ENCODE measurements around the gene AHNAK2. TPM values are rescaled to one million over a fixed set of nuclear protein-coding genes. Genes with fewer than 3 reads are reported as not detected.

The AHNAK2 gene
- total and polyA plus RNA-seq, 4 experiments from 2014 or later, result 0.06 to 0.15 TPM; not detected in 2

DNA sequence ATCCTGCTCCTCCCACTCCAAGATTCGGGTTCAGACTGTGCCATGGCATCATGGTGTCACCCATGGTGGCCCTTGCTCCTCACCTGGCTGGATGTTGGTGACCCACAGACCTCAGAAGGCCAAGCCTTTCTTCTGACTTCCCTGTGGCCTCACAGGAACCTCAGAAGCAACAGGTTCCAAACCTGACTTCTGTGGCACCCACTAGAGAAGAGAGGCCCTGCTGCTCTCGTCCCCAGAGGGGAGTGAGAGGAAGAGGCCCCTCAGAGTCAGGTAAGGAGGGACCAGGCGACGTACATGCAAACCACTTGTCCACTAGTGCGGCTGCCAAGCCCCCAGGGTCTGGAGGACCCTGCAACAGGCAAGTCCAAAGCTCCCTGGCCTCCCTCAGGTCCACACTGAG is 17.9 kb upstream of the AHNAK2 start:
- Histone ChIP-seq H3K27me3 (ENCODE audit: insufficient read depth, low read length) (no peaks in the 10 kb centered on the region), H3K9me3 (ENCODE audit: control insufficient read depth in 1 of 2, low read length in 2 of 2) (no peaks in the 10 kb centered on the region), H3K4me1 (ENCODE audit: insufficient read depth, low read length) (no peaks in the 10 kb centered on the region), H3K36me3 (ENCODE audit: insufficient read depth, low read length) (no peaks in the 10 kb centered on the region), H3K4me3 (ENCODE audit: low read length in 2 of 2) (no peak overlapping the region), H3K27ac (ENCODE audit: low read depth, low read length) (no peak overlapping the region)
- Mint-ChIP-seq H3K36me3 (no peaks in the 10 kb centered on the region), H3K27ac (no peak overlapping the region), H3K27me3 (no peaks in the 10 kb centered on the region), H3K4me3 (no peak overlapping the region), H3K9me3 (peaks cover 0 to 1% (median 0%) of the 10 kb centered on the region in 8 donors), H3K4me1 (peaks cover 0 to 3% (median 1%) of the 10 kb centered on the region in 4 donors)
- CTCF ChIA-PET (ENCODE audit: partially characterized antibody), result interaction anchor here (1.1 kb wide), 1 partner anchor 50 kb away, joined by 4 read pairs; no protein-coding TSS in a partner anchor
- intact Hi-C loops (cut with micrococcal nuclease), result no loop called here
- POLR2A ChIA-PET (ENCODE audit: partially characterized antibody), result no interaction called here
- no peak for DNase-seq

DNA sequence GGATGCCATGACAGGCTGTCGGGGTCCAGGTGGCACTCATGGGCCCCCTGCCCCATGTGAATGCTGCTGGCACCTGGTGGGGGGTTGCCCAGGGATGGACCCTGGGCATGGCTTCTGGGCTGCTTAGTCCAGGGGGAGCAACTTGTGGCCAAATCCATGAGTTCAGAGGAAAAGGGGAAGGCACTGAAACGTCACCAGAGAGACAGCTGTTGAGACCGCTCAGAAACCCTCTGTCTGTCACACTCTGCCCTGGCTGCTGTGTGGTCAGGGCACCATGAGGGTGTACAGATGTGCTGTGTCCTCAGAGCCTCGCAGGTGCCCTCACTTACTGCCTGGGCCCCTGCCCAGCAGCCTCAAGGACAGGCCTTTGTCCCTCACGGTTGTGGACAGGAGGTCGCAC is 16.8 kb upstream of the AHNAK2 start:
- no peak for DNase-seq
- Histone ChIP-seq H3K4me3 (ENCODE audit: low read length in 2 of 2) (no peak overlapping the region), H3K9me3 (ENCODE audit: control insufficient read depth in 1 of 2, low read length in 2 of 2) (no peaks in the 10 kb centered on the region), H3K4me1 (ENCODE audit: insufficient read depth, low read length) (no peaks in the 10 kb centered on the region), H3K36me3 (ENCODE audit: insufficient read depth, low read length) (no peaks in the 10 kb centered on the region), H3K27me3 (ENCODE audit: insufficient read depth, low read length) (no peaks in the 10 kb centered on the region), H3K27ac (ENCODE audit: low read depth, low read length) (no peak overlapping the region)
- Mint-ChIP-seq H3K27ac (peak overlapping the region in 1 of 7 donors; percentile 44), H3K9me3 (peaks cover 0 to 1% (median 0%) of the 10 kb centered on the region in 8 donors), H3K27me3 (no peaks in the 10 kb centered on the region), H3K4me1 (peaks cover 0 to 3% (median 1%) of the 10 kb centered on the region in 4 donors), H3K36me3 (no peaks in the 10 kb centered on the region), H3K4me3 (no peak overlapping the region)
- intact Hi-C loops (cut with micrococcal nuclease), result no loop called here
- ChIA-PET CTCF (ENCODE audit: partially characterized antibody) (interaction anchor here (2.2 kb wide), 1 partner anchor 51 kb away, joined by 9 read pairs; no protein-coding TSS in a partner anchor), POLR2A (ENCODE audit: partially characterized antibody) (no interaction called here)

DNA sequence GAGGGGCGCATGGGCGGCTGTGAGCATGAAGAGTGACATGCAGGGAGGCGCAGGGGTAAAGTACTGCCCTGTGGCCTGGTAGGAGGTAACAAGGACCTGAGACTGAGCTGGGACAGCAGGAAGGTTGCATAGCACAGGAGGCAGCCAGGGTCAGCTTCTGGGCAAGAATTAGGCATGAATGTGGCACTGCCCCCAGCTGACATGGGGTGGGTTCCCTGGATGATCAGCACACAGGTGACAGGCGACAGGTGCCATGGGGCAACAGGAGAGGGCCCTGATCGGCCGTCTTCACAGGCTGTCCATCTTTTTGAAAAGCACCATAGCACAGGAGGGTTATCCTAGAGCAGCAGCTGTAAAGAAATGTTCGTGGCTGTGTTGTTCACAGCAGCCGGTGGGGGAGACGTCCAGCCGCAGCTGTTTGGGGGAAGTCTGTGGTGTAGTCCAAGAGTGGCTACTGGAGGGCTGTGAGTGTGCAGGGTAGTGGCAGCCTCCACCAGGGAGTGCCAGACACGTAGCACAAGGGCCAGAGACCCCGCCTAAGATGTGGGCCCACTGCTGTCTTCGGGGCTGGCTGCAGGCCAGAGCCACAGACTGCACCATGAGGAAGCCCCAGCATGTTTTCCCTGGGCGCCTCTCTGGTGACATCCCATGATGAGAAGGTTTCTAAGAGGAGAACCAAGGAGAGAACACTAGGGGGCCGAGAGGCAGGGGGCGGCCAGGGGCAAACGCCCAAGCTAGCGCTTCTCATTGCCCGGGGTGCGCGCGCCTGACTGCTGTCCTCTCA is 15.8 kb upstream of the AHNAK2 start:
- H3K27me3 ChIP-seq (ENCODE audit: insufficient read depth, low read length), result no peaks in the 10 kb centered on the region
- Mint-ChIP-seq H3K4me3 (no peak overlapping the region), H3K36me3 (no peaks in the 10 kb centered on the region), H3K4me1 (peaks cover 0 to 3% (median 0%) of the 10 kb centered on the region in 4 donors), H3K27ac (peak overlapping the region in 3 of 7 donors; percentile 13 to 62 (median 56)), H3K27me3 (no peaks in the 10 kb centered on the region), H3K9me3 (peaks cover 0 to under 1% (median 0%) of the 10 kb centered on the region in 8 donors)
- intact Hi-C loops (cut with micrococcal nuclease), result no loop called here
- H3K4me1 ChIP-seq (ENCODE audit: insufficient read depth, low read length), result no peaks in the 10 kb centered on the region
- H3K9me3 ChIP-seq (ENCODE audit: control insufficient read depth in 1 of 2, low read length in 2 of 2), result no peaks in the 10 kb centered on the region
- H3K36me3 ChIP-seq (ENCODE audit: insufficient read depth, low read length), result no peaks in the 10 kb centered on the region
- POLR2A ChIA-PET (ENCODE audit: partially characterized antibody), result no interaction called here
- H3K27ac ChIP-seq (ENCODE audit: low read depth, low read length), result no peak overlapping the region
- DNase-seq, result no peak
- CTCF ChIA-PET (ENCODE audit: partially characterized antibody), result interaction anchor here (2.2 kb wide), 1 partner anchor 52 kb away, joined by 9 read pairs; no protein-coding TSS in a partner anchor
- H3K4me3 ChIP-seq (ENCODE audit: low read length in 2 of 2), result no peak overlapping the region

DNA sequence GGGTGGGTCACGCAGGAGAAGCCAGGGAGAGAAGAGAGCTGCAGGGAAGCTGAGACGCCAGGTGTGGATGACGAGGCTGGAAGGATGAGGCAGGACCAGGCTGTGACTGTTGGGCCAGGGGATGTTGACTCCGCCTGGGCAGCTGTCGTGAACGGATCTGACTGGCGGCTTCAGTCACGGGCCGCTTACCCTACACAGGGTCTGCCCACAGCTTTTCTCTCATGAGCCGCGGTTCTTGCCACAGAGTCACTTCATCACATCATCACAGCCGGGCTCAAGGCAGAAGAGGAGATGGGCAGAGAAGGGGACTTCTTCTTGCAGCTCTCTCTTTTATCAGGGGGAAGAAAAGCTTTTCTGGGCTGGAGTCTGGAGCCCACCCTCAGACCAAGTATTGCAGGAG is 15.1 kb upstream of the AHNAK2 start:
- Mint-ChIP-seq H3K27me3 (no peaks in the 10 kb centered on the region), H3K27ac (peak overlapping the region in 2 of 7 donors; percentile 58 to 75), H3K9me3 (no peaks in the 10 kb centered on the region), H3K4me3 (no peak overlapping the region), H3K36me3 (no peaks in the 10 kb centered on the region), H3K4me1 (peaks cover 0 to 3% (median 0%) of the 10 kb centered on the region in 4 donors)
- no peak for DNase-seq
- Histone ChIP-seq H3K4me3 (ENCODE audit: low read length in 2 of 2) (no peak overlapping the region), H3K27me3 (ENCODE audit: insufficient read depth, low read length) (no peaks in the 10 kb centered on the region), H3K4me1 (ENCODE audit: insufficient read depth, low read length) (no peaks in the 10 kb centered on the region), H3K36me3 (ENCODE audit: insufficient read depth, low read length) (no peaks in the 10 kb centered on the region), H3K9me3 (ENCODE audit: control insufficient read depth in 1 of 2, low read length in 2 of 2) (no peaks in the 10 kb centered on the region), H3K27ac (ENCODE audit: low read depth, low read length) (no peak overlapping the region)
- ChIA-PET CTCF (ENCODE audit: partially characterized antibody) (interaction anchor here (2.2 kb wide), 1 partner anchor 52 kb away, joined by 9 read pairs; no protein-coding TSS in a partner anchor), POLR2A (ENCODE audit: partially characterized antibody) (no interaction called here)
- intact Hi-C loops (cut with micrococcal nuclease), result no loop called here

DNA sequence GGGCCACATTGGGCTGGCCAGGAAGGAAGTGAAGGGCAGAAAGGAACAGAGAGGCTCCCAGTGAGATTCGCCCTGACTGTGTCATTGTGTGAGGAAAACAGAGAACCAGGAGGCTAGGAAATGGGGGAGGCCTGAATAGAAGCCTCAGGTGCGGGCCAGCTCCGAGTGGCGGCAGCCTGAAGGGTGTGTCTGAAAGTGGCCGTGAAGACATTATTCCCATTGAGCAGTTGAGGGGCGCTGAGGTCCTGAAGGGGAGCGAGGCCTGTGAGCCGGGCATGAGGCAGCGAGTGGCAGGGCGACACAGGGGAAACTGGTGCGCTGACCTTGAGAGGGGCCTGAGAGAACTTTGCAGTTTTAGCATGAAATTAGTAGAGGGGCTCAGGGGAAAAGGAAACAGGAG is 14.3 kb upstream of the AHNAK2 start:
- Mint-ChIP-seq H3K27me3 (no peaks in the 10 kb centered on the region), H3K36me3 (no peaks in the 10 kb centered on the region), H3K4me3 (no peak overlapping the region), H3K9me3 (no peaks in the 10 kb centered on the region), H3K4me1 (peaks cover 0 to 3% (median 0%) of the 10 kb centered on the region in 4 donors), H3K27ac (no peak overlapping the region)
- ChIA-PET CTCF (ENCODE audit: partially characterized antibody) (interaction anchor here (2.2 kb wide), 1 partner anchor 53 kb away, joined by 9 read pairs; no protein-coding TSS in a partner anchor), POLR2A (ENCODE audit: partially characterized antibody) (no interaction called here)
- Histone ChIP-seq H3K4me1 (ENCODE audit: insufficient read depth, low read length) (no peaks in the 10 kb centered on the region), H3K27me3 (ENCODE audit: insufficient read depth, low read length) (no peaks in the 10 kb centered on the region), H3K4me3 (ENCODE audit: low read length in 2 of 2) (no peak overlapping the region), H3K36me3 (ENCODE audit: insufficient read depth, low read length) (no peaks in the 10 kb centered on the region), H3K27ac (ENCODE audit: low read depth, low read length) (no peak overlapping the region), H3K9me3 (ENCODE audit: control insufficient read depth in 1 of 2, low read length in 2 of 2) (no peaks in the 10 kb centered on the region)
- DNase-seq, result no peak
- intact Hi-C loops (cut with micrococcal nuclease), result no loop called here

DNA sequence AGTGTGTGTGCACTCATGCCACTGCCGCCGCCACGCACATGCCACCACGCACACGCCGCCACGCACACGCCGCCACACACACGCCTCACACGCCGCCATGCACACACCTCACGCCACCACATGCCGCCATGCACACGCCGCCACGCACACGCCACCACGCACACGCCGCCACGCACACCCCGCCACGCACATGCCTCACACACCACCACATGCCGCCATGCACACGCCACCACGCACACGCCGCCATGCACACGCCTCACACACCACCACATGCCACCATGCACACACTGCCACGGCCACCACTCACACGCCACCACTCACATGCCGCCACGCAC is 13.7 kb upstream of the AHNAK2 start:
- no peak for DNase-seq
- intact Hi-C loops (cut with micrococcal nuclease), result no loop called here
- ChIA-PET CTCF (ENCODE audit: partially characterized antibody) (no interaction called here), POLR2A (ENCODE audit: partially characterized antibody) (no interaction called here)
- no peaks in the 10 kb centered on the region for H3K27me3 ChIP-seq (ENCODE audit: insufficient read depth, low read length)
- H3K27ac ChIP-seq (ENCODE audit: low read depth, low read length), result no peak overlapping the region
- Mint-ChIP-seq H3K4me3 (peak overlapping the region in 1 of 8 donors; percentile 17), H3K27me3 (peaks cover 2 to 3% of the 10 kb centered on the region in 2 donors), H3K36me3 (no peaks in the 10 kb centered on the region), H3K27ac (peak overlapping the region in 1 of 7 donors; percentile 60), H3K9me3 (peaks cover 0 to 1% (median 0%) of the 10 kb centered on the region in 8 donors), H3K4me1 (peaks cover 0 to 4% (median 2%) of the 10 kb centered on the region in 4 donors)
- H3K9me3 ChIP-seq (ENCODE audit: control insufficient read depth in 1 of 2, low read length in 2 of 2), result no peaks in the 10 kb centered on the region
- H3K4me3 ChIP-seq (ENCODE audit: low read length in 2 of 2), result no peak overlapping the region
- H3K36me3 ChIP-seq (ENCODE audit: insufficient read depth, low read length), result no peaks in the 10 kb centered on the region
- no peaks in the 10 kb centered on the region for H3K4me1 ChIP-seq (ENCODE audit: insufficient read depth, low read length)

DNA sequence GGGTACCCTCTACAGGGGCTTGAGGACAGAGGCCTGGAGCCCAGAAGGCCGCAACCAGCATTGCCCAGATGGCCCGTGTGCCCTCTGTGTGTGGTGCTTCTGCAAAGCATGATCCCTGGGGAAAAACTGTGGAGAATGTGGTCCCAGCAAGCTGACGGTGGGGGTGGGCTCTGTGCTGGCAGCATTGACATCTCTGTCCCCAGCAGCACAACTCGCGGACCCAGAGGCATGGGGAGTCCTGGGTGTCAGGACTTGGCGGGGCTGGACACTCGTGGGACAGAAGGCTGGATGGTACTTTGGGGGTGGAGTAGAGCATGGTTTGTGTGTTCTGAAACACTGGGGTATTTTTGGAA is 11.8 kb upstream of the AHNAK2 start:
- Mint-ChIP-seq H3K27ac (peak overlapping the region in 1 of 7 donors; percentile 44), H3K4me3 (no peak overlapping the region), H3K9me3 (peaks cover 0 to 1% (median 0%) of the 10 kb centered on the region in 8 donors), H3K4me1 (peaks cover 0 to 9% (median 2%) of the 10 kb centered on the region in 4 donors), H3K27me3 (peaks cover 2 to 3% of the 10 kb centered on the region in 2 donors), H3K36me3 (no peaks in the 10 kb centered on the region)
- Histone ChIP-seq H3K27me3 (ENCODE audit: insufficient read depth, low read length) (no peaks in the 10 kb centered on the region), H3K9me3 (ENCODE audit: control insufficient read depth in 1 of 2, low read length in 2 of 2) (no peaks in the 10 kb centered on the region), H3K27ac (ENCODE audit: low read depth, low read length) (no peak overlapping the region), H3K36me3 (ENCODE audit: insufficient read depth, low read length) (no peaks in the 10 kb centered on the region), H3K4me1 (ENCODE audit: insufficient read depth, low read length) (peaks cover 8% of the 10 kb centered on the region), H3K4me3 (ENCODE audit: low read length in 2 of 2) (no peak overlapping the region)
- intact Hi-C loops (cut with micrococcal nuclease), result no loop called here
- POLR2A ChIA-PET (ENCODE audit: partially characterized antibody), result no interaction called here
- DNase-seq, result no peak
- CTCF ChIA-PET (ENCODE audit: partially characterized antibody), result no interaction called here
